ENCODE results near the gene TRPM8. TPM values are rescaled to one million over a fixed set of nuclear protein-coding genes. Genes with fewer than 3 reads are reported as not detected.

The TRPM8 gene
- total and polyA plus RNA-seq, 2 of the 8 experiments (the other 6 are each of a cell fraction or from before 2014, with no cell fraction given): 0.18 to 0.54 TPM

GRCh38 chr2:233938676-233939370, 21.6 kb downstream of the TRPM8 start (continued):
- no peak for TF ChIP-seq TBP (IDR thresholded peaks at IDR 0.05; ENCODE audit: low read depth, low read length)
- TF ChIP-seq CREB1 (IDR thresholded peaks at IDR 0.05): no peak
- TF ChIP-seq USF2 (IDR thresholded peaks at IDR 0.05; ENCODE audit: low read length): no peak
- no peak for TF ChIP-seq ATF2 (IDR thresholded peaks at IDR 0.05; ENCODE audit: low read length)
- no peak for TF ChIP-seq SUZ12 (IDR thresholded peaks at IDR 0.05; ENCODE audit: low read length)
